GM19193 (cell line): ENCODE results near the gene CCNB1.

Experiments used
- POLR2A ChIP-seq: IDR thresholded peaks from 4 replicates; pipeline ENCODE4 v1.6.1; 2011; ENCODE audit not compliant: insufficient read depth, insufficient read length; ENCODE audit errors: extremely low read depth

Gene CCNB1

DNA sequence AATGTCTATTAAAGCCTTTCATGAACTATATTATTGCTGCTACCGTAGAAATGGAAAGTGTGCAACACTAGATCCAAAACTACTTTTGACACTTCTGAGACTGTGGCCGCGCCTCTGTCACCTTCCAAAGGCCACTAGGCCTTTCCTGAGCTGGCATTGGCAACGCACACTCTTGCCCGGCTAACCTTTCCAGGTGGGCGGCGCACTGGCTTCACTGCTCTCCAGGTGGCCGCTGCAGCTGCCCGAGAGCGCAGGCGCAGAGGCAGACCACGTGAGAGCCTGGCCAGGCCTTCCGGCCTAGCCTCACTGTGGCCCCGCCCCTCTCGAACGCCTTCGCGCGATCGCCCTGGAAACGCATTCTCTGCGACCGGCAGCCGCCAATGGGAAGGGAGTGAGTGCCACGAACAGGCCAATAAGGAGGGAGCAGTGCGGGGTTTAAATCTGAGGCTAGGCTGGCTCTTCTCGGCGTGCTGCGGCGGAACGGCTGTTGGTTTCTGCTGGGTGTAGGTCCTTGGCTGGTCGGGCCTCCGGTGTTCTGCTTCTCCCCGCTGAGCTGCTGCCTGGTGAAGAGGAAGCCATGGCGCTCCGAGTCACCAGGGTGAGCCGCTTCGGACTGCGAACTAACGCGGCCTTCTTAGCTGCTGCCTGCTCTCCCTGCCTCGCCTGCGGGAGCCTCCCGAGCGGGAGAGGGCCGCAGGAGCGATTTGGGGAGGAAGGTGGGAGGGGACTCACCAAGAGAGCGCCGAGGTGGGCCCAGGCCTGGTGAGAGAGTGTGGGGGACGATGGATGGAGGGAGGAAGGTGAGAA lies at the start of gene CCNB1:
CCNB1 (plus strand) TSS at position 465 of the 807 bp plus-strand sequence; CDS start at position 578, 113 bp downstream.
- TF ChIP-seq POLR2A = peak; percentile 74

- TF ChIP-seq POLR2A = no peak
Measured at GRCh38 chr5:69129413-69129812, 37.5 kb upstream of the CCNB1 start.

- TF ChIP-seq POLR2A = no peak
Measured at GRCh38 chr5:69130241-69130640, 36.7 kb upstream of the CCNB1 start.

GRCh38 chr5:69131304-69131703 lies 35.6 kb upstream of the CCNB1 start:
- no peak for TF ChIP-seq POLR2A

GRCh38 chr5:69134126-69134525 lies 32.8 kb upstream of the CCNB1 start:
- no peak for TF ChIP-seq POLR2A

DNA sequence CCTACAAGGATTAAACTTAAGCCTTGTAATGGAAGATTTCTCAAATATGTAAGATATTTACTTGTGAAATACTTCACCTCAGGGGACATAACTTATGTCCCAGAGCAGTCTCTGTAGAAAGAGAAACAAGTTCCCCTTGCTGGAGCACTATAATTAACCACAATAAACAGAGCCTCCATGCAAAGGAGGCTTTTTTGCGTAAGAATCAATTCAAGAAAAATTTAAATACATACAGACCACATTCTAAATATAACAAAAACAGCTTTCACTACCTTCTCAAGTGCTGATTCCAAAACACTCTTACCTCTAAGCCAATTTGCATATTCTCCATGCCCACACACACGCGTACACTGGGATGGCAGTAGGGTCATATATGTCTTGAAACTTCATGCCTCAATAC lies 30.7 kb upstream of the CCNB1 start:
- no peak for TF ChIP-seq POLR2A

GRCh38 chr5:69137807-69138206 lies 29.1 kb upstream of the CCNB1 start:
- TF ChIP-seq POLR2A = no peak

DNA sequence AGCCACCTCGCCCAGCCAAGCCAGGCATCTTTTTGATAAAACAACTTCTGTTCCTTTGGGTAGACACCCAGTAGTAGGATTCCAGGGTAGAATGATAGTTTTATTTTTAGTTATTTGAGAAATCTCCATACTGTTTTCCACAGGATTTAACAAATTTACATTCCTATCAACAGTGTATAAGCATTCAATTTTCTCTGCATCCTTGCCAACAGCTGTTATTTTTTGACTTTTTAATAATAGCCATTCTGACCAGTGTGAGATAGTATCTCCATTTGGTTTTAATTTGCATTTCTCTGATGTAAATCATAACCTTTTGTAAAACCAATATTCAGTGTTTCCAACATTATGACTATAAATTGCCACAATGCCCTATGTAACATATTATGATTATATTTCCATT lies 28.2 kb upstream of the CCNB1 start:
- no peak for TF ChIP-seq POLR2A

DNA sequence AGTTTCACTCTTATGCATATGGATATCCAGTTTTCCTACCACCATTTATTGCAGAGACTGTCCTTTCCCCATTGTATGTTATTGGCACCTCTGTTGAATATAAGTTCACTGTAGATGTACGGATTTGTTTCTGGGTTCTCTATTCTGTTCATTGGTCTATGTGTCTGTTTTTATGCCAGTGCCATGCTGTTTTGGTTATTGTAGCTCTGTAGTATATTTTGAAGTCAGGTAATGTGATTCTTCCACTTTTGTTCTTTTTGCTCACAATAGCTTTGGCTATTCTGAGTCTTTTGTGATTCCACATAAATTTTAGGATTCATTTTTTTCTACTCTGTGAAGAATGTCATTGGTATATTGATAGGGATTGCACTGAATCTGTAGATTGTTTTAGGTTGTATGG lies 26.1 kb upstream of the CCNB1 start:
- TF ChIP-seq POLR2A = no peak

GRCh38 chr5:69148981-69149675 lies 17.8 kb upstream of the CCNB1 start:
- TF ChIP-seq POLR2A = no peak

GRCh38 chr5:69149676-69150010 lies 17.3 kb upstream of the CCNB1 start:
- no peak for TF ChIP-seq POLR2A

DNA sequence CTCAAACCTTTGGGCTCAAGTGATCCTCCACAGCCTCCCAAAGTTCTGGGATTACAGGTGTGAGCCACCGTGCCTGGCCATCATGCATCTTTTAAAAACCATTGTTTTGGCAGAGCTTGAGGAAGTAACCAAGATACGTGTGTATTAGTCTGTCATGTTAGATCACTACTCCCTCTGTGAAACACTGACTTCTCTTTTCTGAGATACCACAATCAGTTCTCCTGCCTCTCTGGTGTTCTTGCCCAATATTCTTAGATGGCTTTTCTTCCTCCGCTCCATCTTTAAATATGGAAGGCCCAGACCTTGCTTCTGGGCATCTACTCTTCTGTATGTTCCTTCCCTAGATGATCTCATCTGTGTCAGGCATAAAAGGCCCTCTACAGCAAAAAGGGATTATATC lies 14.2 kb upstream of the CCNB1 start:
- TF ChIP-seq POLR2A = no peak

DNA sequence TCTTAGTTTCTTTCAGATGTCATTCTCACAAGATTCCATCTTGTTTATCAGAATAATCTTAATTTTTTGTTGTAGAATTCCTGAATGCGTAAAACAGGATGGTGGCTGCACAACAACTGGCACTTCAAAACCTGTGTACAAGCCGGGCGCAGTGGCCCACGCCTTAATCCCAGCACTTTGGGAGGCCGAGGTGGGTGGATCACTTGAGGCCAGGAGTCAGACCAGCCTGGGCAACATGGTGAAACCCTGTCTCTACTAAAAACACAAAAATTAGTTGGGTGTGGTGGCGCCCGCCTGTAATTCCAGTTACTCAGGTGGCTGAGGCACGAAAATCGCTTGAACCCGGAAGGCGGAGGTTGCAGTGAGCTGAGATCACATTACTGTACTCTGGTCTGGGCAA lies 10.5 kb upstream of the CCNB1 start:
- TF ChIP-seq POLR2A = no peak

DNA sequence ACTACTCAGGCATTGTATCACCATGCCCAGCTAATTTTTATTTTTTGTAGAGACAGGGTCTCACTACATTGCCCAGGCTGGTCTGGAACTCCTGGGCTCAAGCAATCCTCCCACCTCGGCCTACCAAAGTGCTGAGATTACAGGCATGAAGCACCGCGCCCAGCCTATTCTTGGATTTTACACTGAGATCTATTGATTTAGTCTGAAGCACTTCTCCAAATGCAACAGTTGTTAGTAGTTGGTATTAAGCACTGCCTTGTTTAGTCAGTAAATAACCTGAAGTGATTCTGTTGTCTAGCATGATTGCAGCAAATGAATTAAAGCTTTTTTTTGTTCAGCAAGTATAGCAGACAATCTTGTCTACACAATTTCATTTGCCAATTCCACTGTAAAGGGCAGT lies 8.9 kb upstream of the CCNB1 start:
- TF ChIP-seq POLR2A = no peak

- TF ChIP-seq POLR2A = no peak
Measured at GRCh38 chr5:69160651-69161050, 6.3 kb upstream of the CCNB1 start.

DNA sequence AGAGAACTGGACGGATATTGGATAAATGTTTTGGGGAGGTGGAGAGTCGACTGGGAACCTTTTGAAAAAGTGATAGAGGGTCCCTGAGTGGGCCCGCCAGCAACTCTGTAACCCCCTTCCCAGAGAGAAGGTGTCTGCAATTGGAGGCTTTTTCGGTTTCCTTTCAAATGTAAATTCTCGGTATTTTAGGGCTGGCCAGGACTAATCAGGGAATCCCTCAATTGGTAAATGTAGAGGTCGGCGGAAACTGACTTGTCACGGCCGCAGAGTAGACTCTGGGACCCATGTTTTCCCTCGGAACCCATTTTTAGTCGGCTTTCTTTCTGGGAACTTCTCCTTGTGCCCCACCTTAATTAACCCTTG lies 524 bp downstream of the CCNB1 start:
- TF ChIP-seq POLR2A = no peak

GRCh38 chr5:69167929-69168328 lies 979 bp downstream of the CCNB1 start:
- TF ChIP-seq POLR2A = no peak

DNA sequence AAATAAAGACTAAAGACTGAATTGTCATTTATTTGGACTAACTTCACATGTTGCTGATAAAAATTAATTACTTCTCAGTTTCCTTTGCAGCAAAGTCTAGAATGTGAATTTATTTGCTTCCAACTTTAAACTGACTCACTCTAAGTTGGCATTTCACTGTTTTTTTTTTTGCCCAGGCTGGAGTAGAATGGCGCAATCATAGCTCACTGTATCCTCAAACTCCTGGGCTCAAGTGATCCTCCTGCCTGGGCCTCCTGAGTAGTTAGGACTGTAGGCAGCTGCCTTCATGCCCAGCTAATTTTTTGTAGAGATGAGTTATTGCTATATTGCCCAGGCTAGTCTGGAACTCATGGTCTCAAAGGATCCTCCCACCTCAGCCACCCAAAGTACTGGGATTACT lies 3.5 kb downstream of the CCNB1 start:
- TF ChIP-seq POLR2A = no peak

DNA sequence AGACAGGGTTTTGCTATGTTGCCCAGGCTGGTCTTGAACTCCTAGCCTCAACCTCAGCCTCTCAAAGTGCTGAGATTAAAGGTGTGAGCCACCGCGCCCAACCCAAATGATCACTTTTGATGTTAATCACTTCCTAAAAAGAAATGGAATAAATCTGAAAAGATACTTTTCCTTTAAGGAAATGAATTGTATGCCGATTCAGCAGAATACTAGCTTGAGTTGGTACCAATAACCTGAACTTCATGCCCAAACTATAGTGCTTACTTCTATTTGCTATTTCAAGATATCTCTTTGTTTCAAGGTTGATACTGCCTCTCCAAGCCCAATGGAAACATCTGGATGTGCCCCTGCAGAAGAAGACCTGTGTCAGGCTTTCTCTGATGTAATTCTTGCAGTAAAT lies 4.0 kb downstream of the CCNB1 start:
- no peak for TF ChIP-seq POLR2A
